Stimulated activated CD4-positive, alpha-beta T cell treated with anti-CD3 and anti-CD28 coated beads, Interleukin-2, amount 100 ng/mL, for 4 hours (primary cell): ENCODE measurements around the gene UBXN1.
A peak's percentile ranks its signal among the peaks of the same experiment; 100 is the strongest.
"Not testable (repeated sequence)": the region's sequence is repeated elsewhere in the genome, so short reads cannot be mapped to it uniquely, and the experiment has no call there.

ENCODE experiments used
- DNase-seq: peaks from one replicate; pipeline ENCODE4 v3.0.0-alpha.2; 2020; ENCODE audit warnings: low read depth

Gene UBXN1

GRCh38 chr11:62671608-62672389 lies 7.1 kb downstream of the UBXN1 start, which contains the start of the genes LBHD1 and UQCC3:
Gene LBHD1 (minus strand): TSS chr11:62672267. CDS start chr11:62670031, 2,236 bp downstream.
Gene UQCC3 (plus strand): TSS chr11:62671673. CDS start chr11:62671746, 73 bp downstream.
- peak; percentile 67 for DNase-seq

- no peak for DNase-seq
Observed at GRCh38 chr11:62671236-62671607, 7.7 kb downstream of the UBXN1 start.

GRCh38 chr11:62669420-62670161 lies 9.3 kb downstream of the UBXN1 start:
- no peak for DNase-seq

GRCh38 chr11:62667460-62667859 lies 11.4 kb downstream of the UBXN1 start:
- DNase-seq, result no peak

GRCh38 chr11:62666259-62666926 lies 12.5 kb downstream of the UBXN1 start:
- no peak for DNase-seq

GRCh38 chr11:62665599-62666258 lies 13.1 kb downstream of the UBXN1 start:
- peak; percentile 67 for DNase-seq

- peak; percentile 92 for DNase-seq
Observed at GRCh38 chr11:62665075-62665598, 13.7 kb downstream of the UBXN1 start, which contains the start of the genes C11orf98 and CSKMT. Gene C11orf98 (minus strand): TSS chr11:62665210. CDS start chr11:62665169, 41 bp downstream. Gene CSKMT (plus strand): TSS chr11:62665312. CDS start chr11:62665880, 568 bp downstream.

- peak; percentile 23 for DNase-seq
Observed at GRCh38 chr11:62664405-62665074, 14.3 kb downstream of the UBXN1 start.

GRCh38 chr11:62656796-62657429 lies 22.0 kb downstream of the UBXN1 start:
- DNase-seq, result no peak

- no peak for DNase-seq
Observed at GRCh38 chr11:62654297-62654696, 24.6 kb downstream of the UBXN1 start.

- no peak for DNase-seq
Observed at GRCh38 chr11:62652161-62653006, 26.5 kb downstream of the UBXN1 start.

- DNase-seq, result not testable (repeated sequence)
Observed at GRCh38 chr11:62650283-62650682, 28.6 kb downstream of the UBXN1 start.

GRCh38 chr11:62649486-62649885 lies 29.4 kb downstream of the UBXN1 start:
- DNase-seq, result no peak

- no peak for DNase-seq
Observed at GRCh38 chr11:62648967-62649364, 29.9 kb downstream of the UBXN1 start.

- no peak for DNase-seq
Observed at GRCh38 chr11:62648185-62648966, 30.5 kb downstream of the UBXN1 start.

GRCh38 chr11:62647609-62648005 lies 31.3 kb downstream of the UBXN1 start:
- no peak for DNase-seq

- DNase-seq, result no peak
Observed at GRCh38 chr11:62646825-62647608, 31.9 kb downstream of the UBXN1 start.
